Tongue (tissue), 2 donors: Measurements from ENCODE around the gene CWC27. TPM values are rescaled to one million over a fixed set of nuclear protein-coding genes. Genes with fewer than 3 reads are reported as not detected.
"Not testable (repeated sequence)": the region's sequence is repeated elsewhere in the genome, so short reads cannot be mapped to it uniquely, and the experiment has no call there.

ENCODE experiments used
- DNase-seq: peaks from one replicate; pipeline ENCODE4 v3.0.0-alpha.2; 2015
- total RNA-seq: library from RNA; depleted of rRNA; stranded (reverse); fragments of >200 nt; gene quantifications from one replicate; pipeline ENCODE4 v1.2.3, GENCODE V29; 2014

Gene CWC27
- total RNA-seq, 1 donor from 2014 or later, result 22.6 TPM

GRCh38 chr5:64788156-64788555 lies 19.4 kb downstream of the CWC27 start:
- no peak for DNase-seq

DNA sequence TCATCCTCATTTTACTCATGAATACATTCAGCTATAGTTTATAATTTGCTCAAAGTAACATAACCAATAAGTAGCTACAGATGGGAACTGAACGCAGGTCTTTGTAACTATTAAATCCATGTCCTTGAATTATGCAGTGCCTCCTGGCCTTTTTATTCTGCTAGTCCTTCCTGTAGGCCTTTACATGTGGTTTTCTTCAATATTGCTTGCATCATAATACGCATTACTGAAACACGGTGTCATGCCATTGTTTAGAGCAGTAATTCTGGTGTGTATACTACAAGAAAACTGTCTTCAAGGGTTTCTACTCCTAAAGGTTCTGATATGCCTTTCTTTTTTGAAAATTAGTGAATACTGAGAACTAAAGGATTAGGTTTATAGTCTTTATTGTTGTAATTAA lies 20.7 kb downstream of the CWC27 start:
- no peak for DNase-seq

GRCh38 chr5:64790210-64790609 lies 21.5 kb downstream of the CWC27 start:
- no peak for DNase-seq

- no peak for DNase-seq
These were observed 23.7 kb downstream of the CWC27 start for GRCh38 chr5:64792469-64792868.

DNA sequence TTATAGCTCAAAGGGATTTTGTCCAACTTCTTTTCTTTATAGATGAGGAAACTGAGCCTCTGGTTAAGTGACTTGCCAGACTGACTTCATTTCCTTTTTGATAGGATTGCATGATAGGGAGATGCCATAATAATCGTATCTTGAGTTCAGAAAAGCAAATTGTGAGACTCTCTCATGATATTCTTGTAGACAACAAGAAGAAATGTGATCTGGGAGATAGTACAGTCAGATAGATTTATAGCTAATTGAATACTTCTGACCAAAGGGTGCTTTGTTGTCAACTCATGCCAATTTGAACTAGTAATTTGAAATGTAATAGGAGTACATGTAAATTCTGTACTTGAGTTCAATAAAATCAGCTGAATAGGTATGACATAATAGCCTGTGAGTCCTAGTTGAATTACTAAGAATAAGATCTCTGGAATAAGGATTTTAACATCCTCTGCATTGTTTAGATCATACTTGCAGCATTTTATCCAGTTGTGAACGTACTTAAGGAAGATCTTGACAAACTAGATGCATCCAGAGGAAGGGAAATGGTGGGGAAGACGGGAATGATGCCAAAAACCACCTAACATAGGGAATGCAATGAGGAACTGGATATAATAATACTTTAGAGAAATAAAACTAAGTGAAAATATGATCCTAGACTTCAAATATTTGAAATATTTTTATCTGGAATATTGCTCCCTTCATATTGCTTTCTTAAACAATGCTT lies 25.5 kb downstream of the CWC27 start:
- DNase-seq, result no peak

GRCh38 chr5:64796301-64796700 lies 27.6 kb downstream of the CWC27 start:
- no peak for DNase-seq

GRCh38 chr5:64800926-64801325 lies 32.2 kb downstream of the CWC27 start:
- DNase-seq, result no peak

DNA sequence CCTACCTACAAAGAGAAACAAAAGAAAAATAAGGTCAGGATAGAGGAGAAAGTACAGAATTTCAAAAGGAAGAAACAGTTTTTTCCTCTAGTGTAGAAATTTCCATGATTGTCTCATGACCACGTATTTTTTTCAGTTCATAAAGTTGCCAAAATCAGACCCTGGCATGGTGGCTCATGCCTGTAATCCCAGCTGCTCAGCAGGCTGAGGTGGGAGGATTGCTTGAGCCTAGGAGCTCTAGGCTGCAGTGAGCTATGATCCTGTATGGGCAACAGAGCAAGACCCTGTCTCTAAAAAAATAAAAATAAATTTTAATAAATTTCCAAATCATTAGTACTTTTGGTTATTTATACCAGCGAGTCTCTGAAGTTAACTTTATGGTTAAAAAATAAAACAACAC lies 37.8 kb downstream of the CWC27 start:
- no peak for DNase-seq

DNA sequence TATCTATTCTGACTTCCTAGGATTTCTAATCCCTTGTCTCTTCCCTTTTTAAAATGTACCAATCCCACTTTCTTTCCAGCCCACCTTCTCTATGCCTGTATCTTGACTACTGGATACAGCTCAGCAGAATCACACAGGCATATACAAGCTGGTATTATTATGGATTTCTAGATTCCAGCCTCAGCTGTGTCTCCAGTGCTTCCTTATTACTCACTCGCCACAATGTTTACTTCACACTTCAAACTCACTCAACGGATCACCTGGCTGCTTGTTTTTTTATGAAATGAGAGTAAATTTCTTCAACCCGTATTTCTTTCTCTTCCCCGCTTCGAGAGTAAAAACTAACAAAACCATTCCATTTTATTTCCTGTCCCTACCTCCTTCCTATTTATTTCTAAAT lies 38.8 kb downstream of the CWC27 start:
- DNase-seq, result no peak

- DNase-seq, result peak; percentile 74
These were observed 42.4 kb downstream of the CWC27 start for GRCh38 chr5:64811050-64811640.

GRCh38 chr5:64814073-64814472 lies 45.3 kb downstream of the CWC27 start:
- no peak for DNase-seq

- DNase-seq, result peak; percentile 49
These were observed 49.5 kb downstream of the CWC27 start for GRCh38 chr5:64818245-64818644.

DNA sequence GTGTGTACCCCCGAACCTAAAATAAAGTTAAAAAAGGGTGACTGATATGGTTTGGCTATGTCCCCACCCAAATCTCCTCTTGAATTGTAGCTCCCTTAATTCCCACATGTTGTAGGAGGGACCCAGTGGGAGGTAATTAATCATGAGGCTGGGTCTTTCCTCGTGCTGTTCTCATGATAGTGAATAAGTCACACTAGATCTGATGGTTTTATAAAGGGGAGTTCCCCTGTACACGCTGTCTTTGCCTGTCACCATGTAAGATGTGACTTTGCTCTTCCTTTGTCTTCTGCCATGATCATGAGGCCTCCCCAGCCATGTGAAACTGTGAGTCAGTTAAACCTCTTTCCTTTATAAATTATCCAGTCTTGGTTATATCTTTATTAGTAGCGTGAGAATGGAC lies 50.6 kb downstream of the CWC27 start:
- DNase-seq, result not testable (repeated sequence)

DNA sequence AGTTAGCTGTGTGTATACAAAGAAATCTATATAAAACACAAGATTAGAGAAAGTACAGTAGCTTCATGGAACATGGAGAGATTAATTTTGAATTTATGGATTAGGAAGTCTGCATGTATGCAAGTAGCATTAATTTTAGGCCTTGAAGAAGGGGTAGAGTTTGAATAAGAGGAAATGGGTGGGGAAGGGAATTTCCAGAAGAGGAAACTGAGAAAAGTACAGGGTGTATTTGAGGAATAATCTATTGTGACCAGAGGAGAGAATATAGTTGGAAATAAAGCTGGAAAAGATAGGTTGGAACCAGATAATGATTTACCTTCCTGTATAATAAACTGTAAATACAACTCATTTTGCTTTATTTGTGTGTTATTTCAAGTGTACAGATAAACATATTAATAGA lies 53.6 kb downstream of the CWC27 start:
- no peak for DNase-seq

- DNase-seq, result no peak
These were observed 57.8 kb downstream of the CWC27 start for GRCh38 chr5:64826541-64826940.

DNA sequence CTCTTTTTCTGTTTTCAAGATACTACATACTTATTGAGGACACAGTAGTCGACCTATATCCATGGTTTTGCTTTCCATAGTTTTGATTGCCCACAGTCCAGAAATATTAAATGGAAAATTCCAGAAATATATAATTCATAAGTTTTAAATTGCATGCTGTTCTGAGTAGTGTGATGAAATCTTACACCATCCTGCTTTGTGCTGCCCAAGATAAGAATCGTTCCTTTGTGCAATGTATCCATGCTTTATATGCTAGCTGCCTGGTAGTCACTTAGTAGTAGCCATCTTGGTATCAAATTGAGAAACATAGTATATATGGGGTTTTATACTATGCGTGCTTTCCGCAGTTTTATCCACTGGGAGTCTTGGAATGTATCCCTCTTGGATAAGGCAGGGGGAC lies 59.0 kb downstream of the CWC27 start:
- DNase-seq, result no peak

- DNase-seq, result not testable (repeated sequence)
These were observed 61.9 kb downstream of the CWC27 start for GRCh38 chr5:64830650-64831049.

- DNase-seq, result no peak
These were observed 63.3 kb downstream of the CWC27 start for GRCh38 chr5:64831996-64832395.

GRCh38 chr5:64834037-64834436 lies 65.3 kb downstream of the CWC27 start:
- peak; percentile 3 for DNase-seq

DNA sequence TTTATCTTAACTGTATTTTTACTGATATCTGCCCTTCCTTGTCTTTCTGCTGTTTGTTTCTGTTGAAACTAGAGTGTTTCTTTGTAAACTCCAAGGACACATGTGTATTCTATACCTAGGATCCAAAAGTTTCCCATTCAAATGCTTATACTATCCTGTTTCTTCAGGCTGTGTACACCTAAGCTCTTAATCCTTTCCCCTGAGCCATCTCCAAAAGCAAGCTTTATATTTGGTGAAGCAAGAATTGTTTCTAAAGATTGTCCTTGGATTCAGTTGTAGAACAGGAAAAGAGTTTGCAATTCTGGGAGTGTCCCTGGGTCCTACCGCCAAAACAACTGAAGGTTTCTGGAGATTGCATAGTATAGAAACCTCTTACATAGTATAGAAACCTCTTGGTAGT lies 65.9 kb downstream of the CWC27 start:
- DNase-seq, result peak; percentile 65

DNA sequence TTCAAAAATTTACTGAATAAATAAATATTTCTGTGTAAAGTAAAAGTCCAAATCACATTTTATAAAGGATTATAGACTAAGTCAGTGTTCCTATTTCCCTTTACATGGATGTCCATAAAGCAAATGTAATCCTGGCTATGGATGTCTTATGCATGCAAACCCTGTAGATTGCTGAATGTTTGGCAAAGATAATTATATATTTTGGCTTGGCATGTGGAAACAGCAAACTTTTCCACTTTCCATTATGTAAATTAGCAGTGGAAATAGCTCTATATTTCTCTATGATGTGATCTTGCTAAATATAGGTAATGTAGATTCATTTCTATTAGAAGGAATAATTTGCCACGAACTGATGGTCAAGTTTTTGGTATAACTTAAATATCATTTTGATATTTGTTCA lies 66.5 kb downstream of the CWC27 start:
- peak; percentile 30 for DNase-seq

- no peak for DNase-seq
These were observed 67.5 kb downstream of the CWC27 start for GRCh38 chr5:64836190-64836755.

- no peak for DNase-seq
These were observed 68.1 kb downstream of the CWC27 start for GRCh38 chr5:64836786-64837185.

- DNase-seq, result no peak
These were observed 69.6 kb downstream of the CWC27 start for GRCh38 chr5:64838376-64838775.
